NCI-H2171 (cell line): ENCODE results near the gene SGIP1.
"Not testable (repeated sequence)": the region's sequence is repeated elsewhere in the genome, so short reads cannot be mapped to it uniquely, and the experiment has no call there.

Source experiments
- DNase-seq: peaks from one replicate; lab custom pipeline; 2025; lab: John Stamatoyannopoulos, UW

Gene SGIP1

DNA sequence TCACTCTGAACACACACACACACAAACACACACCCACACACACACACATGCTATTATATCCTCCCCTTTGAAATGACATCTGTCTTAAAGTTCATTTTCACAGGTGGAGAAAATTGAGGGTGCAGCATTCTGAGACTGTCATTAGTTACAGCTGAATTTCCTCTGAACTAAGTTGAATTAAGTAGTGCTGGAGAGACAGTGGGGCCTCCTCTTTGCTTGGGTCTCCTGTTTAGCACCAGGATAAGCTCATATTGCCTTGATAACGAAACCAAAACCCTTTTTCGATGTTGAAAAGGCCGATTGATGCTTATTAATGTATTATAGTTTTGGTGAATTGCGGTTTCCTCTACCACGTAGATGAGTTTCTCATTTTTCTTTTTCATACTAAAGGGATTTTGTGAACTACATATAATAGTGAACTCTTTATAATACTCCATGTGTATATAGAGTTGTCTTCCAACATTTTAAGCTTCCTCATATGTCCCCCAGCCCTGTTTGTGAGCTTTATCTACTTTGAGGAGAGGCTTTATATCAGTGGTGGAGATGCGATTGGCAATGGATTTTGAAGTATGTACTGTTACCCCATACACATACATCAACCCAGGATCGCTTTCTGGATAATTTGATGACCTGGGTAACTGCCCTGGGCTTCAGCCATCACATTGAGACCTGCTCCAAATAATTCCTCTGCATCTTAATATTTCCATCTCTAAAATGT is 235.7 kb downstream of the SGIP1 start:
- DNase-seq, result no peak

DNA sequence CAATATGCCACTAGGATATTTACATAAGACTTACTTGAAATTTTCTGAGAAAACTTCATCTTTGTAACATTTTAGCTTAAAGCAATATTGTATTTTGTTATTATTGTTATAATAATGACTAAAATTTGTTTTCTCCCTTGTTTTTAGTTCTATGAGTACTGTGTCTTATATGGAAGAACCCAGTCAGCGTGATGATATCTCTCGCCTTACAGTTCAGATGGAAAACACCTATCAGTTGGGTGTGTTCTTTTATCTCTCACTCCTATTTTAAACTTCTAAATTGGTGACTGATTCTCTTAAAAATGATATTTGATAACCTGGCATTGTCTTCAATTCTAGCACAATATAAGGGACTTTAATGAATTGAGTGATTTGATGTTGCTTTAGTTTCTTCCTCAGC is 236.3 kb downstream of the SGIP1 start:
- no peak for DNase-seq

DNA sequence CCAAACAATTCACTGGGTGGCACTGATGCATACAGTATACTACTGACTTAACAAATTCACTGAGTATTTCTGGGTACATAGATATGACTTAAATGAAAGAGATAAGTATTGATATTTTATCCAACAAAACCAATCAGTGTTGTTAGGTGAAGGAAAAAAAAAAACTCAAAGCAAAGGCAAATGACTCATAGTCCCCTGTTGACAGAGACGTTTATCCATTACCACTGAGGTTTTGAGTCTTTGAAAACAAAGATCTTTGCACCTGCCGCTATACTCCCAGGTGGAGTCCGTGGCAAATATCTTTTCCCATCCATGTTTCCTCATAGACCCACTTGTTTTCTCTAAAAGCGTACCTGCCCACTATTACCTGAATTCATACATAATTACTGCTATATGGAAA is 236.7 kb downstream of the SGIP1 start:
- DNase-seq, result no peak

DNA sequence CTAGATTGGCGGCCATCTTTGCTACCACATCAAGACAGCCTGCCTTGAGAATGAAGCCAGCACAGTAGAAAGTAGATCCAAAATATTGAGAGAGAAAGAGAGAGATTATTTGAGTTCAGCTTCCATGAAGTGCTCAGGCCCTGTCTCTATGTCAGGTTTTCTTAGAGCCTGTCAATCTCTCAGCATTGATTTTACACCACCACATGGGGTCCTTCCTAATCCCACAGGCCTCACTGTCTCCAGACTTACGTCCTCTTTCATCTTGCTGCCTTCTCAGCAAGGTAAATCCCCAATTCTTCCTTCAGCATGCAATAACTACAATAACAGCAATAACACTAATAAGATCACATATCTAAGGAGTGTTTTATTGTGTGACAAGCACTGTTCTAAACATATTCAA is 239.3 kb downstream of the SGIP1 start:
- DNase-seq, result no peak

DNA sequence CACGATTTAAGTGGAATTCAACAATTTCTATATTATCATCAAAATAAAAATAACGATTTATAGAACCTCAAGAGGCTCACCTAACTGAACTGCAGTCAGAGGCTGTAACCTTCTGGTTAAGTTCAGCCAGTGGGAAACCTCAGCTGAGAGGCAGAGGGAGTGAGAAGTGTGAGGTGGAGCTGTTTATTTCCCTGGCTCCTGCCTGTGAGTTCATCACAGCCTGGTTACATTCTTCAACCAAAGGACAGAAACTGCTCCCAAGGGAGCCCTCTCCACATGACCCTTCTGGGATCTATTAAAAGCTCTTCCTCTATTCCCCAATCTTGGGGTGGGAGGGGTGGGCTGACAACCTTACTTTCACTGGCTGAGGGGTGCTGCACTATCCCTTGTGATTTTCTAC is 240.5 kb downstream of the SGIP1 start:
- peak; percentile 3 for DNase-seq

DNA sequence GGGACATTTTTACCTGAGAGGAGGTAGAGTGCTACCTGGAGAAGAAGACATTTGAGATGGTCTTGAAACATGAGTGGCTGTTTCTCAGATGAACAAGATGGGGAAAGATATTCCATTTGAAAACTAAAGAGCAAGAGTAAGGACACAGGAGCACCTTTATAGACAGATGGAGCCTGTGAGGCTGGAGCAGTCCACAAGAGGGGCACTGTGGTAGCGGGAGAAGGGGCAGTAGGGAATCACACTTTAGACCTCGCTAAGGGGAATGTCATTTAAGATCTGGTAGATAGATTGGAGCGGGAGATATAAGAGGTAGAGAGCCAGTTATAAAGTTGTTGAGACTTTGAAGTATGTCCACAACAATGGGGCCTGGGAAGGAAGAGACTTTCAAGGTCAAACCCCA is 241.7 kb downstream of the SGIP1 start:
- DNase-seq, result no peak

DNA sequence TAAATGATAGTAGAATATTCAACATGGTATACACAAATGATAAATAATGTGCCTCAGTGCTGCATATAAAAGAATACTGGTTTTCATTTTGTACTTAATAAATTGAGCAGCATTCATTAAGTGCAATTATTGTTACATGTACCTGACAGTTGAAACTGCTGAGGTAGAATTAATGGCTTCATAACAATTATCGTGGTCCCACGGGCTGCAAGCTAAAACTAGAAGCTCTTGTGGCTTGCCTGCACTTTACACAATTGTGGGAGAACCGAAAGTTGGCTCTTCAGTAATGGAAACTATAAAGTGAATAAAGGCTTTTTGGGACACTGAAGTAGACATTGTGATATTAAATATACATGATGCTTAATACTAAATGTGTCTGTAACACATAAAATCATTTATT is 243.9 kb downstream of the SGIP1 start:
- DNase-seq, result peak; percentile 16

DNA sequence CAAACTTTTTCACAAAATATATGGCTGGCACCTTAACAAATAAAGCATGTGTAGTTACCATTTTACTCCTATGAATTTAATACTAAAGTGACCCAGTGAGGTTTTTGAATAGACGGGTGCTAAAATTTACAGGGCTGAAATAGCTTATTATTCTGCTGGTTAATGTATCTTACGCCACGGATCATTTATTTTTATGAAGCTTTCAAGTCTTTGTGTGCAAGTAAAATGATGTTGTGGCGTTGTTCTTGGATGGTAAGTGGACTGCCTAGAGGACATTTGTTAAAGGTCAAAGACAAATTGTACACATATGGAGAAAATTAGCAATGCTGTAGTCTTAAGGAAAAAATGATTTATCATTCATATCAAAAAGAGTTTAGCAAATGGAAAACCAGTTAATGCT is 244.3 kb downstream of the SGIP1 start:
- no peak for DNase-seq

DNA sequence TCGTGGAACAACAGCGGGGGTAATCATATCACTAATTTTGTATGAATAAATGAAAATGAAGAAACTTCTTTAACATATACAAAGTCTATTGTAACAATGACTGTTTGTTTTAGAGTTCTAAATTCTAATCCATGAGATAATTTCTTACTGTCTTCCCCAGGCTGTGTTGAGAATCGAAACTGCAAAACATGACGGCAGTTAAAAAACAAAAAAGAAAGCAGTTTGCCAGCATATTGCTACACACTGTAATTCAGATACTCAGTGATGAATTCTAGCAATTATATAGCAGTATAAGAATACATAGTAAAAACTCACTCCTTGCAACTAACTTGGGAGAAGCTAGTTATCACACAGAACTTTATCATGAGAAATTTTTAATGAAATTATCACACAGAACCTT is 245.0 kb downstream of the SGIP1 start:
- DNase-seq, result no peak

DNA sequence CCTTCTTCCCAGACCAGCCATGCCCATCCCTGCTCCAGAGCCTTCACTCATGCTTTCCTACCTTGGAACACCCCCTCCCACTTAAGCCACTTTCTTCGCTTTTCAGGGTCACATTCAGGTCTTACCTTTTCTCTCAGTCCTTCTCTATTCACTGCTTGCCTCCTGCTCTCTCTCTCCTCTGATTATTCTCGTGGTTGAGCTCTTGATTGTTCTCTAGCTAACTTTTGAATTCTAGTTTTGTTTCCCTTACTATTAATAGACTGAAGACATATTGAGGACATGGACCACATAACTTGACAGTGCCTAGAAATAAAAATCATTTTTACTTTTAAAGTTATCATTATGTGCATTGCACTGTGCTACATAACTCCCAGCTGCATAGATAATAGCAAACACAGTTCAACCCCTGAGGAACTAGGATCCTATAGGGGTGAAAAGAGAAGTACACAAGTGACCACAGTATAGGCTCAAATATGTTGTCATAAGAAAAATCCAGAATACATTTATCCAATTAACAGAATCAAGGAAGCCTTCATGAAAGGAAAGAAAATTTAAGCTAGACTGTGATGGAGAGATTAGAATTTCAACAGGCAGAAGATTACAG is 245.6 kb downstream of the SGIP1 start:
- DNase-seq, result no peak

DNA sequence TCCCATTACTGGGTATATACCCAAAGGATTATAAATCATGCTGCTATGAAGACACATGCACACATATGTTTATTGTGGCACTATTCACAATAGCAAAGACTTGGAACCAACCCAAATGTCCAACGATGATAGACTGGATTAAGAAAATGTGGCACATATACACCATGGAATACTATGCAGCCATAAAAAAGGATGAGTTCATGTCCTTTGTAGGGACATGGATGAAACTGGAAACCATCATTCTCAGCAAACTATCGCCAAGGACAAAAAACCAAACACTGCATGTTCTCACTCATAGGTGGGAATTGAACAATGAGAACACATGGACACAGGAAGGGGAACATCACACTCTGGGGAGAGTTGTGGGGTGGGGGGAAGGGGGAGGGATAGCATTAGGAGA is 251.8 kb downstream of the SGIP1 start:
- not testable (repeated sequence) for DNase-seq

DNA sequence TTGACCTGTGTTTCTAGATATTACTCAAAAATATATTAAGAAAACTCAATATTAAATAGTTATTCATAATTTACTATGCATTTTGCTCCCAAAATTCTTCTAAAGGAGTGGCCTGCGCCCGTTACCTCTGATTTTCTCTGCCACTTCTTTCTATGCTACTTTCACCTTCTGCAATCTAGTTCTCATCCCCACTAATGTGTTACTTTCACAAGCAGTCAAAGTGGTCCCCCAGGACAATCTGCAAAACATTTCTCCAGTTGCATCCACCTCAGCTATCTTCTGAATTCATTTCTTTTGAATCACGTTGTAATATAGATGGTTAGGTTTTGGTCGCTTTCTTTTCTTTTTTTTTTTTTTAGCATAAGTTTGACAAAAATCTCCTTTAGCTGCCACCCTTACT is 253.7 kb downstream of the SGIP1 start:
- no peak for DNase-seq

DNA sequence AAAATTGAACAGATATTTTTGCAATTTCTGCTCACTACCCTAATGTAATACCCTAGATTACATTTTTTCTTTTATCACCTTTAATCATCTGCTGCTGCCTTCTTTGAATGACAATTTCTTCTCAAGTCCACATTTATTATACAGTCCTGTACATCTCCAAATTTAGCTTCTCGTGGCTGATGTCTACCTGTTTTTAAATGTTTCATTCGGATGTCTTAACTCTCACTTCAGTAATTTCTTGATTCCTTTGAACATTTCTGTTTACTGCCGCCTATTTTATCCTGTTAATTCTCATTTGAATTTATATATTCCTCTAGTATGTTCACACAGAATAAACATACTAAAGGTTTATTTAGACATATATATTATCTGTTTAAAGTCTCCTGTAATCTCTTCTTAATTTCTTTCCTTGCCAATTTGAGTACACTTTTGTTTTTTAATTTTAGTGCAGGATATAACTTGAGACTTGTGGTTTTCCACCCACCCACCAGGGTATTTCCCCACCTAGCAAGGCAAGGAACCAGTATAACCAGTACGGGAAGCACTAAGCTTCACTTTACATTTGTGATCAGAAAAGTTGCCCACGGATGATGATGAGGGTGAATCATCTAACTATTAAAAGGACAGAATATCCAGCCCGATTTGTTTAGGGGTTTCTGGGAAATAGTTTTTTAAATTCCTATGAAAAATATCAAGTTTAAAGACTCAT is 254.4 kb downstream of the SGIP1 start:
- DNase-seq, result no peak

DNA sequence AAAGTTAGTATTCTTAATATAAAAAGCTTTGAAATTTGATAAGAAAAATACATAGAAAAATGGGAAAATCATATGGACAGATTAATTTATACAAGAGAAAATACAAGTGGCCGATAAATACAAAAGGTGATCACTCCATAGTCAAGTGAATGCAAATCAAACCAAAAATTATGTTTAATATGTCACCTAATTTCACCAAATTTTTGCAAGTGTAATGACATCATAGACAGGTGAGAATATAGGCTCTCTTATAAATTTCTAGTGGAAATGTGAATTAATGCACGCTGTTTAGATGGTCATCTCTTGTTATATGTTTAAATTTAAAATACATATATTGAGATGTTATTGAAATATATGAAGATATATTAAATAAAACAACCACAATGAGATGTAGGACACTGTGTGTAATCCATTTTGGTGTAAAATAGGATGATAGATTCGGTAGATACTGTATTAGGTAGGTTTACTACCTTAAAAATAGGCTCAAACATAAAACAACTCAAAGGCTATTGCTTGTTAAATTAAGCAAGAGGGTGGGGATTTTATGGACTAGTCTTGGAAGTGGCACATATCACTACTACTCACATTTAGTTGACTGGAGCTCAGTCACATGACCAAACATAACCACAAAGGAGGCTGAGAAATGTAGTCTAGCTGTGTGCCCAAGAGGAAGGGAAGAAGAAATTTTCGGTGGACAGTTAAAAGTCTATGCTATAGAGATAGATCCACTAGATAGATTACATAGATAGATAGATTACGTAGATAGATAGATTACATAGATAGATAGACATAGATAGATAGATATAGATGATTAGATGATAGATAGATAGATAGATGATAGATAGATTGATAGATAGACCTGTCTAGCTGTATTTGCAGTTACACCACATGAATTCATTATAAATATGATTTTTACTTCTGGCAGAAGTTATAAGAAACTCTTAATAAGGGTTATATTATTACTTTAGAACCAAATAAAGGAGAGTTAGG is 258.0 kb downstream of the SGIP1 start:
- DNase-seq, result no peak

DNA sequence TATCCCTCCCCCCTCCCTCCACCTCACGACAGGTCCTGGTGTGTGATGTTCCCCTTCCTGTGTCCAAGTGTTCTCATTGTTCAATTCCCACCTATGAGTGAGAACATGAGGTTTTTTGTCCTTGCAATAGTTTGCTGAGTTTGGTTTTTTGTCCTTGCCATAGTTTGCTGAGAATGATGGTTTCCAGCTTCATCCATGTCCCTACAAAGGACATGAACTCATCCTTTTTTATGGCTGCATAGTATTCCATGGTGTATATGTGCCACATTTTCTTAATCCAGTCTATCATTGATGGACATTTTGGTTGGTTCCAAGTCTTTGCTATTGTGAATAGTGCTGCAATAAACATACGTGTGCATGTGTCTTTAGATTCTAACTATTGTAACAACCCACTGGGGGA is 261.9 kb downstream of the SGIP1 start:
- not testable (repeated sequence) for DNase-seq
